PC-9 (cell line): ENCODE measurements around the gene CCDC80.

ENCODE experiments used
- EZH2 ChIP-seq: fragments of 200-600 bp; sonication (generic); IDR thresholded peaks from 2 replicates; pipeline ENCODE4 v1.8.0; 2017; ENCODE audit warnings: antibody characterized with exemption, low read depth
- TF ChIP-seq, protein P1 (sequence below): fragments of 200-600 bp; sonication (generic); conservative IDR thresholded peaks from 2 replicates; pipeline ENCODE4 v1.6.1; 2017; ENCODE audit warnings: mixed run types, antibody characterized with exemption, mild to moderate bottlenecking, moderate library complexity

DNA sequence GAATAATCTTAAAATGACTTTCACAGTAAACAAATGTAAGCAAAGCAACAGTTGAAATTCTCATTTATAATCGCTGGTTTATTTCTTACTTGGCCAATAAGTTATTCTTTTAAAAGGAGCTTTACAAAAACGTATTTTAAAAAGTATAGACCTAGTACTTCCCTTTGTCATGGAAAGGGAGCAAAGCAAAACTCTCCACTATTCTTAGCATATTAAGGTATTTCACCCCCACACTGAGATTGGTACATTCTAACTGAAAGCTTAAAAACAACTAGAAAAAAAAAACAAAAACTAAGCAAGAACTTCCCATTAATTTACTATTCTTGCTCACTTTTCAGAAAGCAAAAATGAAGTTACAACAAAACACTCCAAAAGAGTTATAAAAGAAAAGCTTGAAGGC, 80.6 kb downstream of the CCDC80 start:
- no peak for TF ChIP-seq EZH2
- TF ChIP-seq, protein P1, sequence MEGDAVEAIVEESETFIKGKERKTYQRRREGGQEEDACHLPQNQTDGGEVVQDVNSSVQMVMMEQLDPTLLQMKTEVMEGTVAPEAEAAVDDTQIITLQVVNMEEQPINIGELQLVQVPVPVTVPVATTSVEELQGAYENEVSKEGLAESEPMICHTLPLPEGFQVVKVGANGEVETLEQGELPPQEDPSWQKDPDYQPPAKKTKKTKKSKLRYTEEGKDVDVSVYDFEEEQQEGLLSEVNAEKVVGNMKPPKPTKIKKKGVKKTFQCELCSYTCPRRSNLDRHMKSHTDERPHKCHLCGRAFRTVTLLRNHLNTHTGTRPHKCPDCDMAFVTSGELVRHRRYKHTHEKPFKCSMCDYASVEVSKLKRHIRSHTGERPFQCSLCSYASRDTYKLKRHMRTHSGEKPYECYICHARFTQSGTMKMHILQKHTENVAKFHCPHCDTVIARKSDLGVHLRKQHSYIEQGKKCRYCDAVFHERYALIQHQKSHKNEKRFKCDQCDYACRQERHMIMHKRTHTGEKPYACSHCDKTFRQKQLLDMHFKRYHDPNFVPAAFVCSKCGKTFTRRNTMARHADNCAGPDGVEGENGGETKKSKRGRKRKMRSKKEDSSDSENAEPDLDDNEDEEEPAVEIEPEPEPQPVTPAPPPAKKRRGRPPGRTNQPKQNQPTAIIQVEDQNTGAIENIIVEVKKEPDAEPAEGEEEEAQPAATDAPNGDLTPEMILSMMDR = no peak
